ENCODE data around the gene ATOX1.
"Not testable (repeated sequence)": the region's sequence is repeated elsewhere in the genome, so short reads cannot be mapped to it uniquely, and the experiment has no call there.

The ATOX1 gene

DNA sequence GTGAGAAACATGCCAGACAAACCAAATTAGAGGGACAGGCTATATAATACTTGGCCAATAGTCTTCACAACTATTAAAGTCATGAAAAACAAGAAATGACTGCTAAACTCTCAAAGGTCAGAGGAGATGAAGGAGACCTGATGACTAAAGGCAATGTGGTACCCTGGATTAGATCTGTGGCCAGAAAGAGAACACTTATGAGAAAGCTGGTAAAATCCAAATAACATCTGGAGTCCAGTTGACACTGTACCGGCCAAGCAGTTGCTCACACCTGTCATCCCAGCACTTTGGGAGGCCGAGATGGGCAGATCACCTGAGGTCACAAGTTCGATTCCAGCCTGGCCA lies 24.4 kb downstream of the ATOX1 start:
- no peak for DNase-seq

- no peak for DNase-seq
Observed at GRCh38 chr5:151733358-151734063, 24.9 kb downstream of the ATOX1 start.

GRCh38 chr5:151730381-151730780 lies 28.1 kb downstream of the ATOX1 start:
- DNase-seq, result no peak

- DNase-seq, result not testable (repeated sequence)
Observed at GRCh38 chr5:151729597-151729996, 28.8 kb downstream of the ATOX1 start.

GRCh38 chr5:151724360-151724759 lies 34.1 kb downstream of the ATOX1 start:
- DNase-seq, result peak in 40 of 56 donors; percentile 3 to 81 (median 42)

DNA sequence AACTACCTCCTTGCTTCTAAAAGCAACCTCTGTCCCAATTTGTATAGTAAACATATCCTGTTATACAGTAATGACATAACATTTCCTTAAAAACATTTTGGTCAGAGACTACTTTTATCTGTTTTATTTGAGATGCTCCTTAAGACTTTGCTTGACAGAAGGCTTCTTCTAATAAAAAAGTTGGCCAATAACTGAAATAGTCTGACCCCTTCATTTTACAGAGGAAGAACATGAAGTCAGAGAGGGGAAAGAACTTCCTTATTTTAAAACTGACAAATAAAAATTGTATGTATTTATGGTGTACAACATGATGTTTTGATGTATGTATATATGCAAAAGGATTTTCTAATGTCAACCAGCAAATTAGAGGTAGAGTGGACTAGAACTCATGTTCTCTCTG lies 35.9 kb downstream of the ATOX1 start:
- no peak for DNase-seq

GRCh38 chr5:151721812-151722391 lies 36.5 kb downstream of the ATOX1 start:
- no peak for DNase-seq

GRCh38 chr5:151721087-151721646 lies 37.3 kb downstream of the ATOX1 start:
- no peak for DNase-seq

- DNase-seq, result no peak
Observed at GRCh38 chr5:151720215-151720614, 38.2 kb downstream of the ATOX1 start.

GRCh38 chr5:151719228-151720000 lies 39.0 kb downstream of the ATOX1 start:
- peak in 13 of 56 donors; percentile 7 to 44 (median 13) for DNase-seq

GRCh38 chr5:151718646-151719045 lies 39.8 kb downstream of the ATOX1 start:
- DNase-seq, result no peak

DNA sequence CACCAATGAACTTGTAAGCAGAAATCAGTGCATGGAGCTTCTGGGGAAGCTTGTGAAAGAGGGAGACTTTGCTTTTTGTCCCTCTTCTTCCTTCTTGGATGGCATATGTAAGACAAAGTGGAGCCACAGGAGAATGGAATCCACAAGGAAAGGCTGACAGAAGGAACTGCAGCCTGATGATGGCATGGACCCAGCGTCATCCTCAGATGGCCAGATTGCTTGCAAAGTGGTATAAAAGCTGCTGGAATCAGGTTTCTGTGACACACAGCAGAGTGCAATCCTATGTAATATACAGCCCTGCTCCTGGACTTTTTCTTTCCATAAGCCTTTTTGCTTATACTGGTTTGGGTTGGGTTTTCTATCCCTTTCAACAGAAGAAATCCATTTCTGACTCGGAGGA lies 40.3 kb downstream of the ATOX1 start:
- DNase-seq, result no peak

DNA sequence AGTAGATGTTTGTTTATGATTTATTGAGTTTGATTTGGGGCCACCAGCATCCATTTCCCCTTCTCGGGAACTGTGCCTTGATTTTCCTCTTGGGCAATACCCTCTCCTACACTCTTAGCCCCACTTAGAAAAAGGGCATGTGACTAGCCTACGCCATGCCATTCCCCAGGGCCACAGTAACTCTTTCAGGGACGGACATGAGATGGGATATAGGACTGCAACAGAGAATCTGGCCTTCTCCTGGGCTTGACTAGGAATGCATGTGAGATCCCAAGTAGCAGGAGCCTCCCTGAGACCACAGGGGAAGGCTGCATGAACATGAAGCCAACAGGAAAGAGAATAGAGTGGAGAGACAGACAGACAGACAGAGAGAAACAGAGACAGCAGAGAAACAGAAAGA lies 41.0 kb downstream of the ATOX1 start:
- no peak for DNase-seq

- DNase-seq, result no peak
Observed at GRCh38 chr5:151709109-151709735, 49.2 kb downstream of the ATOX1 start.

- DNase-seq, result no peak
Observed at GRCh38 chr5:151708126-151708525, 50.3 kb downstream of the ATOX1 start.

DNA sequence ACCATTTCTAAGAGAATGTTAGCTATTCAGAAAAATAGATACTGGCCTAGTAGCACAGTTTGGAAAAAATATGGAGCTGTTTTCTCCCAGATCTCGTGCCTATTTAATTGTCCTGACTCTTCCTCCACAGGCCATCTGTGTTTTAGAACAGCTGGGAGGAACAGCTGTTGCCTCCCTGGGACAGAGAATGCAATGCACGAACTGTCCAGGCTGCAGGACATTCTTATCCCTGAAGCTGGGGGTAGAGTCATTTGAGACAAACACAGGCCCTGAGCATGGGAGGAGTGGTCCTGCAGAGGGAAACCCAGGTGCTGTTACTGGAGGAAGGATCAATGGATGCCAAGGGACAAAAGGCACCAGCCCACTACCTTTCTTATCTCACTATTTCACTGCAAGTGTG lies 50.9 kb downstream of the ATOX1 start:
- no peak for DNase-seq

- DNase-seq, result no peak
Observed at GRCh38 chr5:151706906-151707305, 51.5 kb downstream of the ATOX1 start.

DNA sequence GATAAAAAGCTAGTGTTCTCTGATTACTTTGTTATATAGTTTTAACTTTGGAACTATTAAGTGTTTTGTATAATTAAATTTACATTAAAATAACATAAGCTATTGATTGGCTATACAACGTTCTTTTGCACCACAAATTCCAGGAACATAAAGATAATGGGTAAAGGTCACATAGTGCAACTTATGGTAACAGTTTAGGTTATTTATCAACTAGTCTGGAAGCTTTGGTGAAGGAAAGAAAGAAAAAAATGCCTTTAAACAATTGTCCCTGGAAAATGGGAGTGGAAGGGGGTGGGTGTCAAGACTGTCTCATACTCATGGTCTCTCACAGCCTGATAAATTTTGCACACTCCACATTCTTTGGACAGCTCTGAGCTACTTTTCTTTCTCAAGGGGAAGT lies 54.7 kb downstream of the ATOX1 start:
- no peak for DNase-seq

- DNase-seq, result no peak
Observed at GRCh38 chr5:151703227-151703626, 55.2 kb downstream of the ATOX1 start.

DNA sequence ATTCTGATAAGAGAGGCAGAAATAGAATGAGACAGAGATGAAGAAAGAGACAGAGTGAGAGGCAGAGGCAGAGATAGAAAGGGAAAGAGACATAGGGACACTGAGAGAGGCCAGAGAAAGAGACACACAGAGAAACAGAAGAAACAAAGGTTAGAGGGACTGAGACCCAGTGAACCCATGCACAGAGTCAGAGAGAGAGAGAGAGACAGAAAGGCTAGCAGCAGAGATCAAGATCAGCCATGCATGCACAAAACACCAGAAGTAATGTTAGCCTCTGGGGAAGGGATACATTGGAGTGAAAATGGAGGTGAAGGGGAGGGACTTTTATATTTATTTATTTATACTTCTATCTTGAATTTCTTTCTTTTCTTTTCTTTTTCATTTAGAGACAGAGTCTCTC lies 57.6 kb downstream of the ATOX1 start:
- no peak for DNase-seq

DNA sequence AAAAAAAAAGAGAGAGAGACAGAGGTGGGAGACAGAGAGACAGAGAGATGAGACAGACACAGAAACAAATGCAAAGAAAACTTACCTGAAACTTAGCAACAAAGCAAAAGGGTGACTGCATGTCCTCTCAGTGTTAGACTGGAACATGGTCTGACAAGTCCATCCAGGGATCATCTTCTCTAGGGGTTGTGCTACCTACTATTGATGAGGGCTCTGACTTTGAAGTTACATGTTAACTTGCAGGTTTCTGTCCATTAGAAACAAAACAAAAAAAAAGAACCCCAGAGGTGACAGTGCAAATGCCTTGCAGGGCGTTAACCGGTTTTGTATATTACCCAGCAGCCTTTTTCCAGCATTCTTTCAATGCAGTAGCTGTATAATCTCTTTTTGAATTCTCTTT lies 58.1 kb downstream of the ATOX1 start:
- DNase-seq, result no peak
